GM06990 (cell line): ENCODE results near the gene STXBP5.

Experiments used
- DNase-seq: peaks from one replicate; pipeline ENCODE4 v3.0.0-alpha.2; 2011; ENCODE audit not compliant: insufficient read length; ENCODE audit errors: extremely low read depth
- H3K27me3 ChIP-seq: replicated peaks from 2 replicates; pipeline ENCODE4 v1.6.0; 2011; ENCODE audit warnings: low read length; ENCODE audit not compliant: control insufficient read depth, insufficient read depth
- H3K36me3 ChIP-seq: 2 replicates; pipeline ENCODE4 v1.5.1; 2011; ENCODE audit warnings: low read length; ENCODE audit not compliant: control insufficient read depth, insufficient read depth
- H3K4me3 ChIP-seq: replicated peaks from 2 replicates; pipeline ENCODE4 v1.5.1; 2011; ENCODE audit warnings: low read depth, mild to moderate bottlenecking, control low read depth, low read length
- CTCF ChIP-seq: IDR thresholded peaks from 2 replicates; pipeline ENCODE4 v1.5.1; 2011; ENCODE audit warnings: low read length, control low read depth, mild to moderate bottlenecking, inconsistent platforms; ENCODE audit not compliant: insufficient read depth, poor library complexity, severe bottlenecking

STXBP5 gene

GRCh38 chr6:147395158-147395557 is 190.9 kb downstream of the STXBP5 start:
- DNase-seq: no peak
- no peaks in the 10 kb centered on the region for H3K27me3 ChIP-seq
- no peak for TF ChIP-seq CTCF

GRCh38 chr6:147397306-147397705 is 193.1 kb downstream of the STXBP5 start:
- no peaks in the 10 kb centered on the region for H3K36me3 ChIP-seq
- TF ChIP-seq CTCF: no peak
- DNase-seq: no peak
- H3K27me3 ChIP-seq: no peaks in the 10 kb centered on the region
- no peak overlapping the region for H3K4me3 ChIP-seq

More at GRCh38 chr6:147395158-147395557, 190.9 kb downstream of the STXBP5 start:
- Histone ChIP-seq H3K4me3 (no peak overlapping the region), H3K36me3 (no peaks in the 10 kb centered on the region)

- TF ChIP-seq CTCF: no peak
- DNase-seq: no peak
- no peaks in the 10 kb centered on the region for H3K27me3 ChIP-seq
Measured at GRCh38 chr6:147400968-147401367, 196.8 kb downstream of the STXBP5 start.

GRCh38 chr6:147401779-147402178 is 197.6 kb downstream of the STXBP5 start:
- DNase-seq: no peak
- Histone ChIP-seq H3K4me3 (no peak overlapping the region), H3K27me3 (no peaks in the 10 kb centered on the region), H3K36me3 (no peaks in the 10 kb centered on the region)
- TF ChIP-seq CTCF: no peak

More at GRCh38 chr6:147400968-147401367, 196.8 kb downstream of the STXBP5 start:
- Histone ChIP-seq H3K36me3 (no peaks in the 10 kb centered on the region), H3K4me3 (no peak overlapping the region)

GRCh38 chr6:147406783-147407182 is 202.6 kb downstream of the STXBP5 start:
- Histone ChIP-seq H3K27me3 (no peaks in the 10 kb centered on the region), H3K4me3 (no peak overlapping the region), H3K36me3 (no peaks in the 10 kb centered on the region)
- DNase-seq: no peak
- no peak for TF ChIP-seq CTCF

GRCh38 chr6:147407571-147407970 is 203.4 kb downstream of the STXBP5 start:
- Histone ChIP-seq H3K27me3 (no peaks in the 10 kb centered on the region), H3K36me3 (no peaks in the 10 kb centered on the region), H3K4me3 (no peak overlapping the region)
- TF ChIP-seq CTCF: no peak
- no peak for DNase-seq
